GM19467 (cell line): ENCODE measurements around the gene TMEM135.
"Not testable (repeated sequence)": the region's sequence is repeated elsewhere in the genome, so short reads cannot be mapped to it uniquely, and the experiment has no call there.

Experiments used
- ATAC-seq: cut with Tn5 transposase; IDR thresholded peaks from one replicate; pipeline ENCODE4 v1.9.1; 2021; ENCODE audit warnings: mild to moderate bottlenecking, moderate library complexity; ENCODE audit not compliant: unreplicated experiment

The TMEM135 gene

GRCh38 chr11:87076260-87076783 is 38.6 kb downstream of the TMEM135 start:
- ATAC-seq = no peak

GRCh38 chr11:87076874-87077429 is 39.2 kb downstream of the TMEM135 start:
- ATAC-seq = no peak

GRCh38 chr11:87081358-87081757 is 43.6 kb downstream of the TMEM135 start:
- ATAC-seq = peak; percentile 67

GRCh38 chr11:87082590-87082989 is 44.9 kb downstream of the TMEM135 start:
- ATAC-seq = no peak

- no peak for ATAC-seq
These were observed 45.3 kb downstream of the TMEM135 start for GRCh38 chr11:87083029-87083428.

GRCh38 chr11:87092159-87092558 is 54.4 kb downstream of the TMEM135 start:
- no peak for ATAC-seq

- ATAC-seq = no peak
These were observed 54.8 kb downstream of the TMEM135 start for GRCh38 chr11:87092567-87092966.

GRCh38 chr11:87097582-87097981 is 59.8 kb downstream of the TMEM135 start:
- peak; percentile 86 for ATAC-seq

GRCh38 chr11:87101956-87102580 is 64.3 kb downstream of the TMEM135 start:
- ATAC-seq = no peak

GRCh38 chr11:87105826-87106225 is 68.1 kb downstream of the TMEM135 start:
- ATAC-seq = not testable (repeated sequence)

- ATAC-seq = not testable (repeated sequence)
These were observed 69.6 kb downstream of the TMEM135 start for GRCh38 chr11:87107379-87107778.

- no peak for ATAC-seq
These were observed 72.9 kb downstream of the TMEM135 start for GRCh38 chr11:87110443-87111131.

GRCh38 chr11:87114093-87114492 is 76.4 kb downstream of the TMEM135 start:
- no peak for ATAC-seq

- ATAC-seq = no peak
These were observed 78.5 kb downstream of the TMEM135 start for GRCh38 chr11:87116185-87116584.

GRCh38 chr11:87120937-87121336 is 83.2 kb downstream of the TMEM135 start:
- no peak for ATAC-seq

- no peak for ATAC-seq
These were observed 85.1 kb downstream of the TMEM135 start for GRCh38 chr11:87122852-87123251.

GRCh38 chr11:87125257-87125656 is 87.5 kb downstream of the TMEM135 start:
- no peak for ATAC-seq

- ATAC-seq = no peak
These were observed 89.4 kb downstream of the TMEM135 start for GRCh38 chr11:87127101-87127500.

- ATAC-seq = no peak
These were observed 90.6 kb downstream of the TMEM135 start for GRCh38 chr11:87128372-87128771.

GRCh38 chr11:87134524-87135106 is 96.9 kb downstream of the TMEM135 start:
- ATAC-seq = no peak

- ATAC-seq = no peak
These were observed 98.5 kb downstream of the TMEM135 start for GRCh38 chr11:87136236-87136635.

GRCh38 chr11:87137711-87138110 is 100.0 kb downstream of the TMEM135 start:
- ATAC-seq = no peak
